KMS-11 (cell line): ENCODE results near the gene BTBD8.

Experiments
- H2AFZ ChIP-seq: fragments of 200-600 bp; sonication (generic); 2 replicates; pipeline ENCODE4 v1.6.1; 2016; ENCODE audit warnings: antibody characterized with exemption, mixed run types, low read depth
- H3K27ac ChIP-seq: fragments of 200-600 bp; sonication (generic); 2 replicates; pipeline ENCODE4 v1.6.1; 2016; ENCODE audit warnings: mild to moderate bottlenecking, mixed run types
- H3K27me3 ChIP-seq: fragments of 200-600 bp; sonication (generic); 2 replicates; pipeline ENCODE4 v1.6.1; 2017; ENCODE audit warnings: mild to moderate bottlenecking, low read depth, mixed run types, moderate library complexity; ENCODE audit not compliant: insufficient read depth
- H3K36me3 ChIP-seq: fragments of 200-600 bp; sonication (generic); 2 replicates; pipeline ENCODE4 v1.6.1; 2017; ENCODE audit warnings: mild to moderate bottlenecking, mixed run types; ENCODE audit not compliant: insufficient read depth
- H3K4me1 ChIP-seq: fragments of 200-600 bp; sonication (generic); 2 replicates; pipeline ENCODE4 v1.6.1; 2016; ENCODE audit warnings: mild to moderate bottlenecking, low read depth, mixed run types; ENCODE audit not compliant: poor library complexity, severe bottlenecking
- H3K4me2 ChIP-seq: fragments of 200-600 bp; sonication (generic); 2 replicates; pipeline ENCODE4 v1.7.0; 2016; ENCODE audit warnings: mild to moderate bottlenecking, mixed run types
- H3K4me3 ChIP-seq: fragments of 200-600 bp; sonication (generic); IDR thresholded peaks from 2 replicates; pipeline ENCODE4 v1.6.1; 2017; ENCODE audit warnings: low read depth, low read length, mixed read lengths; ENCODE audit not compliant: insufficient read depth
- H3K79me2 ChIP-seq: fragments of 200-600 bp; sonication (generic); 2 replicates; pipeline ENCODE4 v1.6.1; 2016; ENCODE audit warnings: low read depth, mixed run types; ENCODE audit not compliant: insufficient read depth
- H3K9ac ChIP-seq: fragments of 200-600 bp; sonication (generic); 2 replicates; pipeline ENCODE4 v1.6.1; 2016; ENCODE audit warnings: mild to moderate bottlenecking, mixed run types
- H4K20me1 ChIP-seq: fragments of 200-600 bp; sonication (generic); 2 replicates; pipeline ENCODE4 v1.6.1; 2016; ENCODE audit warnings: mild to moderate bottlenecking, mixed run types; ENCODE audit not compliant: insufficient read depth
- TF ChIP-seq, protein P1 (sequence below): fragments of 200-600 bp; sonication (generic); conservative IDR thresholded peaks from 2 replicates; pipeline ENCODE4 v1.6.1; 2017; ENCODE audit warnings: low read depth, mild to moderate bottlenecking, antibody characterized with exemption, low read length, moderate library complexity, mixed read lengths

The BTBD8 gene

GRCh38 chr1:92094090-92094489 lies 13.9 kb downstream of the BTBD8 start:
- Histone ChIP-seq H3K9ac (no peak overlapping the region), H2AFZ (no peak overlapping the region), H4K20me1 (no peaks in the 10 kb centered on the region), H3K27me3 (no peaks in the 10 kb centered on the region), H3K36me3 (no peaks in the 10 kb centered on the region), H3K4me2 (no peak overlapping the region), H3K4me3 (no peak overlapping the region), H3K4me1 (no peaks in the 10 kb centered on the region), H3K27ac (no peak overlapping the region), H3K79me2 (no peaks in the 10 kb centered on the region)
- TF ChIP-seq, protein P1, sequence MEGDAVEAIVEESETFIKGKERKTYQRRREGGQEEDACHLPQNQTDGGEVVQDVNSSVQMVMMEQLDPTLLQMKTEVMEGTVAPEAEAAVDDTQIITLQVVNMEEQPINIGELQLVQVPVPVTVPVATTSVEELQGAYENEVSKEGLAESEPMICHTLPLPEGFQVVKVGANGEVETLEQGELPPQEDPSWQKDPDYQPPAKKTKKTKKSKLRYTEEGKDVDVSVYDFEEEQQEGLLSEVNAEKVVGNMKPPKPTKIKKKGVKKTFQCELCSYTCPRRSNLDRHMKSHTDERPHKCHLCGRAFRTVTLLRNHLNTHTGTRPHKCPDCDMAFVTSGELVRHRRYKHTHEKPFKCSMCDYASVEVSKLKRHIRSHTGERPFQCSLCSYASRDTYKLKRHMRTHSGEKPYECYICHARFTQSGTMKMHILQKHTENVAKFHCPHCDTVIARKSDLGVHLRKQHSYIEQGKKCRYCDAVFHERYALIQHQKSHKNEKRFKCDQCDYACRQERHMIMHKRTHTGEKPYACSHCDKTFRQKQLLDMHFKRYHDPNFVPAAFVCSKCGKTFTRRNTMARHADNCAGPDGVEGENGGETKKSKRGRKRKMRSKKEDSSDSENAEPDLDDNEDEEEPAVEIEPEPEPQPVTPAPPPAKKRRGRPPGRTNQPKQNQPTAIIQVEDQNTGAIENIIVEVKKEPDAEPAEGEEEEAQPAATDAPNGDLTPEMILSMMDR: no peak

DNA sequence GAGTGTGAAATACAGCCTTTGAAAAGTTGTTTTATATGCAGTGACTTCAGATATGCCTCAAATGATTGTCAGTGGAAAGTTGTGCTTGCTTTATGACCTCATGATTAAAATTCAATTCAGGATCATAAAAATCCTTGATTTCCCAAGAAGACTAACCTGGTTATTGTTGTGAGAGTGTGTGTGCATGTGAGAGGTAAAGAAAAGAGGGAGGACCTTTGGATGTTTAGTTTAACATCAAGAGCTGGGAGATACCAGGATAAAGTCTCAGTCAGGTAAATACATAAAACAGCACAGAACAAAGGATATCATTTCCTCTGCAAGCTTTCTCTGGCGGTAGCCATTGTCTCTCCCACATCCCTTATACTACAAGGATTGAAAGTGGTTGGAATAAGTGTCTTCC lies 14.4 kb downstream of the BTBD8 start:
- H4K20me1 ChIP-seq: no peaks in the 10 kb centered on the region
- H3K9ac ChIP-seq: no peak overlapping the region
- TF ChIP-seq, protein P1: no peak
- no peak overlapping the region for H3K4me2 ChIP-seq
- H3K27me3 ChIP-seq: no peaks in the 10 kb centered on the region
- H3K27ac ChIP-seq: no peak overlapping the region
- H3K36me3 ChIP-seq: no peaks in the 10 kb centered on the region
- no peak overlapping the region for H2AFZ ChIP-seq
- no peak overlapping the region for H3K4me3 ChIP-seq
- H3K79me2 ChIP-seq: no peaks in the 10 kb centered on the region
- H3K4me1 ChIP-seq: no peaks in the 10 kb centered on the region

DNA sequence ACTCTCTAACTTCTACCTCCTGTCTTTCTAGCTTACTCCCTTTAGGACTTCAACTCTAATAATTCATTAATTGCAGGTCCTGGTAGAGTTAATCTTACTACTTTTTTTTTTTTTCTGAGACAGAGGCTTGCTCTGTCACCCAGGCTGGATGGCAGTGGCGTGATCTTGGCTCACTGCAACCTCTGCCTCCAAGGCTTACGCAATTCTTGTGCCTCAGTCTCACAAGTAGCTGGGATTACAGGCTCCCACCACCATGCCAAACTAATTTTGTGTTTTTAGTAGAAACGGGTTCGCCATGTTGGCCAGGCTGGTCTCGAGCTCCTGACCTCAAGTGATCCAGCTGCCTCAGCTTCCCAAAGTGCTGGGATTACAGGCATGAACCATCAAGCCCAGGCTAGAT lies 15.7 kb downstream of the BTBD8 start:
- Histone ChIP-seq H3K79me2 (no peaks in the 10 kb centered on the region), H3K9ac (no peak overlapping the region), H3K4me2 (no peak overlapping the region), H2AFZ (no peak overlapping the region), H3K36me3 (no peaks in the 10 kb centered on the region), H3K27ac (no peak overlapping the region), H4K20me1 (no peaks in the 10 kb centered on the region), H3K4me1 (no peaks in the 10 kb centered on the region), H3K4me3 (no peak overlapping the region), H3K27me3 (no peaks in the 10 kb centered on the region)
- TF ChIP-seq, protein P1: no peak

DNA sequence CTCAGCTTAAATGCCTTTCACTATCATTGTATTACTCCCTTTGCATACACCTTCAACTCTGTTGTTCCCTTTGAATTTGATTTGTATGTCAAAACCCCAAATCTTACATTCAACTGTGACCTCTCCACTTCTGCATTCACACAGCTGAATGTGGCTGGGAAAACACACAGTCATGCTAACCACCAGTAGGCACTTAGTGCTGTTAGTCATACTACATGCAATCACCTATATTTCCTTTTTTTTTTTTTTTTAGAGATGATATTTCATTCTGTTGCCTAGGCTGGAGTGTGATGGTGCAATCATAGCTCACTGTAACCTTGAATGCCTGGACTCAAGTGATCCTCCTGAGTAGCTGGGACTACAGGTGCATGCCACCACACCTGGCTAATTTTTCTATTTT lies 16.2 kb downstream of the BTBD8 start:
- no peak overlapping the region for H2AFZ ChIP-seq

More for the DNA sequence above, 16.2 kb downstream of the BTBD8 start:
- TF ChIP-seq, protein P1: no peak
- Histone ChIP-seq H3K36me3 (no peaks in the 10 kb centered on the region), H4K20me1 (no peaks in the 10 kb centered on the region), H3K9ac (no peak overlapping the region), H3K79me2 (no peaks in the 10 kb centered on the region), H3K27me3 (no peaks in the 10 kb centered on the region), H3K4me1 (no peaks in the 10 kb centered on the region), H3K4me2 (no peak overlapping the region), H3K27ac (no peak overlapping the region), H3K4me3 (no peak overlapping the region)
